ENCODE data around the gene MAPRE3.
A peak's percentile ranks its signal among the peaks of the same experiment; 100 is the strongest.

MAPRE3 gene

DNA sequence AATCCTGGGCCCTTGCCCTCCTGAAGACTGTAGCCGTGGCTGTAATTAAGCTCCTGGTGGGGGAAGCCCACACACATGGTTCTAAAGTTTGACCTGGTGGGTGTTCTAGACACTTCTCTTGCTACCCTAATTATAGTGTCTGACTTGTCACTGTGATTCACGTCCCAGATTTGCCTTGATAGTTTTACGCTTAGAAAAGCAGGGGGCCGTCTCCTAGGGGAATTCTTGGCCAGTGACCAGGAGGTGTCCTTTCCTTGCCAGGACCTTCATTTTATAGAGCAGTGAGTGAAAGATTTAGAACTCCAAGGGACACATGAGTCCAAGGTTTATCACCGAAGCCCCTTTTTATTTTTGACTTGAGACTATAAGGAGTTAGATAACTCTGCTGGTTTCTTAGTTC lies 71.3 kb downstream of the MAPRE3 start:
- TF ChIP-seq ZFX (IDR thresholded peaks at IDR 0.05): no peak
- TF ChIP-seq, protein P1, sequence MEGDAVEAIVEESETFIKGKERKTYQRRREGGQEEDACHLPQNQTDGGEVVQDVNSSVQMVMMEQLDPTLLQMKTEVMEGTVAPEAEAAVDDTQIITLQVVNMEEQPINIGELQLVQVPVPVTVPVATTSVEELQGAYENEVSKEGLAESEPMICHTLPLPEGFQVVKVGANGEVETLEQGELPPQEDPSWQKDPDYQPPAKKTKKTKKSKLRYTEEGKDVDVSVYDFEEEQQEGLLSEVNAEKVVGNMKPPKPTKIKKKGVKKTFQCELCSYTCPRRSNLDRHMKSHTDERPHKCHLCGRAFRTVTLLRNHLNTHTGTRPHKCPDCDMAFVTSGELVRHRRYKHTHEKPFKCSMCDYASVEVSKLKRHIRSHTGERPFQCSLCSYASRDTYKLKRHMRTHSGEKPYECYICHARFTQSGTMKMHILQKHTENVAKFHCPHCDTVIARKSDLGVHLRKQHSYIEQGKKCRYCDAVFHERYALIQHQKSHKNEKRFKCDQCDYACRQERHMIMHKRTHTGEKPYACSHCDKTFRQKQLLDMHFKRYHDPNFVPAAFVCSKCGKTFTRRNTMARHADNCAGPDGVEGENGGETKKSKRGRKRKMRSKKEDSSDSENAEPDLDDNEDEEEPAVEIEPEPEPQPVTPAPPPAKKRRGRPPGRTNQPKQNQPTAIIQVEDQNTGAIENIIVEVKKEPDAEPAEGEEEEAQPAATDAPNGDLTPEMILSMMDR (conservative IDR thresholded peaks at IDR 0.05): no peak
- no peak overlapping the region for H3K27ac ChIP-seq

DNA sequence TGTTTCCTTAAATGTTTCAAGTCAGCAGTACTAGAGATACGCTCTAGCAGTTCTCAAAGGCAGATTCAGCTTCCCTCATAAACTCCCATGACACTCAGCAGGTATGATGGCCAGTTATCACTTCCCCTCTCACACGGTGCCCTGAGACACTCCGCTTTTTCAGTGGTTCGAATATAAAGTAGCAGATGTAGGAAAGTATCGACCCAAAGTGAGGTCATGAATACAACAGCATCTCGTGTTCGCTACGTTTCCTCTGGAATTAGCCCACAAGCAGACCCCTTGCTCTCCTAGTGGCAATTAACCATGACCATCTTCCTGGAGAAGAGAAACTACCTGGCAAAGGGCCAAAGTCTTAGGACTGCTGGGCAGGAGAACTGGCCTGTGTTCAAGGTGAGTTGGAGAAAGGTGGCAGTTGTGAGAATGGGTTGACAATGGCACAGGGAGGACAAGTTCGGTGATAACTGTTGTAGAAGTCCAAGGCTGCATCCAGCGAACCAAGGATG lies 71.8 kb downstream of the MAPRE3 start:
- TF ChIP-seq, protein P1 (conservative IDR thresholded peaks at IDR 0.05): no peak
- no peak for TF ChIP-seq ZFX (IDR thresholded peaks at IDR 0.05)
- H3K27ac ChIP-seq: no peak overlapping the region

DNA sequence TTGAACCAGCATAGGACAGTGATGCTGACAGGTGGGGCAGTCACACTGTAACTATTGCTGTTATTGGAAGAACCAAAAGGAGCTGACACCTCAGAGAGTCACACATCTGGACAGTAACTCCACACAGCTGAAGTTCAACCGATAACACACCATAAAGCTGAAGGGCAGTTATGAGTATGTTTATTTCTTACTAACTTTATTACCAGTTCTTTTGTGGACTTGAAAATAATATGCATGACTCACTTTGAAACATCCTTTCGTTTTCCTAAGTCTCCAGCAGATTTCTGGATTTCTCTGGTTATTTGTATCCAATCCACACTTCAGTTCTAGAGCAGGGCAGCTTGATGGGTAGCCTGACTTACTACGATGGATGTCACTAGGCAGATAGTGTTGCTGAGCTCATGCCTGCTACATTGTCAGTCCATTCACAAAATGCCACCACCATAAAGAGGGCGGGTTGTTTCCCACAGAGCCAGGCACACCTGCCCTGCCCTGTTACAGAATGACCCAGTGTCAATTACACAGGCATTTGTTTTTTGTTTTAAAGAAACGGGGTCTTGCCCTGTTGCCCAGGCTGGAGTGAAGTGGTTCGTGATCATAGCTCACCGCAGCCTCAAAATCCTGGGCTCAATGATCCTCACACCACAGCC lies 72.7 kb downstream of the MAPRE3 start:
- no peak overlapping the region for H3K27ac ChIP-seq
- no peak for TF ChIP-seq ZFX (IDR thresholded peaks at IDR 0.05)
- TF ChIP-seq, protein P1 (conservative IDR thresholded peaks at IDR 0.05): no peak

DNA sequence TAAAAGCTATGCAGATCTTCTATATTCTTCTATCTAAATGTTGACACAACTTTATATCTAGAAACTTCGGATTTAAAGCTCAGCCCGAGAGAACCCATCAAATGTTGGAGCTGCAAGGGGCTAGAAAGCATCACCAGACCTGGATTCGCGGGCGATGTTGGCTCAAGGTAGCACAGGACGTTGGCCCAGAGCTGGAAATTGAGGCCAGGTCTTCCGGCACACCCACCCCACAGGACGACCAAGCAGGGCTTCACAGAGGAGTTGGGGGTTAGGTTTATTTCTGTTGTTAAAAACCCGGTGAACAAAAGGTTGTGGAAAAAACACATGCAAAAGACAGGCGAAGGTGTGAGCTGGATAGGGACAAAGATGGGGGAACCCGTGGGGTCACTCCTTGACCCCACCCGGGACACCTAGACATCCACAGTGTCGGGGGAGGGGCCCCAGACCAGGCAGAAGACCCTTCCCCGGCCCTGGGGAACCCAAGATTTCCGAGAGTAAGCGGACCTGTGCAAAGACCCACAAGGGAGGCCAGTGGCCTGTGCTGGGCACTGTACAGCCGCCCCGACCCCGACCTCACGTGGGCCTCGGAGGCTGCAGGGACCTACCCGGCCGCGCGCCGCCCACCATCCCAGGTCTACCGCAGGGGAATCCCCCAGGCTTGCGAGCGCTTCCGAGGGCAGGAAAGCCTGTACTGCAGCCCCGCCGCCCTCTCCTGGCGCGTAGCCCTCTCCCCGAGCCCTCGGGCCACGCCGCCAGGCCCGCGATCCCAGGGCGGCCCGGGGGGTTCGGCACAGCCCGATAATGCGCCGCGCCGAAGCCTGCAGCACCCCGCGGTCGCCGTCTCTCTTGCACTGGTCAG lies 79.2 kb downstream of the MAPRE3 start:
- peak overlapping the region; percentile 80 for H3K27ac ChIP-seq
- TF ChIP-seq, protein P1 (conservative IDR thresholded peaks at IDR 0.05): no peak
- TF ChIP-seq ZFX (IDR thresholded peaks at IDR 0.05): peak; percentile 46; the same call in 1 of the 2 replicates

DNA sequence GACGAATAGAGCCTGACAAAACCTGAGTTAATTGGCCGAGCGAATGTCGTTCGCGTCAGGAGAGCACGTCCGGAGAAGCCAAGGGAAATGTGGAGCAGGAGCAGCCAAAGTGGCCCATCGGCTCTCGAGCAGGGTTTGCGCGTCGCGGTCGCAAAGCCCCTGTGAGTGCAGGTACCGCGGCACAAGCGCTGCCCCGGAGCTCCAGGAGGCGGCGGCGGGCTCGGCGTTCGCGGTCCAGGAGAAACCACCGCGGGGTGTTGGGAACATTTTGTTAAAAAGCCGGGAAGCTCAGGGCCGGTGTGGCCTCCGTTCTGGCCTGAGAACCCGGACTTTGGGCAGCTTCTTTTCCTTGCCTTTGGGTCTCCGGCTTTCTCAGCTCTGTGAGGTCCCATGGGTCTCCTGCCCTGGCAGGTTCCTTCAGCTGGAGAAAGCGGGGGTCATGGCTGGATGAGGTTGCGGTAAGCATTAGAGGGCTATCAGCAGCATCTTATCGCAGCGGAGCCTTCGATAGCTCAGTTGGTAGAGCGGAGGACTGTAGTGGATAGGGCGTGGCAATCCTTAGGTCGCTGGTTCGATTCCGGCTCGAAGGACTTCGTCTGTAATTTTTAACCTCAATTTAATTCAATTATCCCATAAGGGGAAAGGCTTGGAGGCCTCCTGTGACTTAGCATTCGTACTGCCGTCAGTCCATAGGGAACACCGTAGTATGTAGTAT lies 80.0 kb downstream of the MAPRE3 start:
- H3K27ac ChIP-seq: peak overlapping the region; percentile 80
- TF ChIP-seq, protein P1 (conservative IDR thresholded peaks at IDR 0.05): no peak; the same call in 1 of the 2 replicates
- TF ChIP-seq ZFX (IDR thresholded peaks at IDR 0.05): no peak

DNA sequence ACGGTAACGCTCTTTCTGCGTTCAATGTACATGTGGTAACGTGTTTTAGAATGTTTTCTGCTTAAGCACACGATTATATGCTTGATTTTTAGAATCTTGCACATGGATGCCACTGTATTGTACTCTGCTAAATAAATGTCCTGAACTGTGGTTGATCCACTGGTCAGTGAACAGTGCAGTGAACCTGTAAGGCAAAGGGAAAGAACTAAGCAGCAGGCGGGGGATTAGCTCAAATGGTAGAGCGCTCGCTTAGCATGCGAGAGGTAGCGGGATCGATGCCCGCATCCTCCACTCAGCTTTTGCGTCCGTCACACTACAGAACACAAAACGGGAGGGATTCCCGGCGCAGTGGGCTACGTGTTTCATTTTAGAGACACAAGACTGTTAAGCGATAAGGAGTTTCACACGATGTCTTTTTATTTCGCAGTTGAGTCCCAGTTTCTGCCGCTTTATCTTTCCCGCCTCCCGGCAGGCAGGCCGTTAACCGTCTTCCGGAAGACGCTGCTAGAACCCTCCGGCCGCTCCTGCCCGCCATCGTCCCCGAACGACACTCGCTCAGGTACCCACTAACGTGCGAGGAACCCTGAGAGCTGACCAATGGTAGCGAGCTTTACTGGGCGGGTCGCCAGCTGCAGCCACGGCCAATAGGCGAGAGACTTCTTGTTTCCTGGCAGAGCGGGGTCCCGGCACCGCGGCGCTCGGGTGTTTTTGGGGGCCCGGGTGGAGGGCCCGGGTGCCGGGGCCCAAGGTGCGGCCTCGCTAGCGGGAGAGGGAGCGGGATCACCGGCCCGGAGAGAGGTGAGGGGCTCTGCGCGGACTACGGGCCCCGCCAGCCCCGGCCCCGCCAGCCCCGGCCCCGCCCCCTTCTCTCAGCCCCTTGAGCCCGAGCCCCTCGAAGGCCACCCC lies 80.8 kb downstream of the MAPRE3 start, which contains the start of gene AGBL5:
Gene AGBL5 (plus strand): TSS at position 673 of the 906 bp plus-strand sequence. CDS start 1,291 bp downstream, outside the sequence.
- TF ChIP-seq, protein P1 (conservative IDR thresholded peaks at IDR 0.05): no peak
- no peak; the same call in none of the 2 replicates for TF ChIP-seq ZFX (IDR thresholded peaks at IDR 0.05)
- H3K27ac ChIP-seq: peak within 1 kb of the TSS; percentile 80

Measured in C4-2B (cell line).